ENCODE data around the gene CCL4. TPM values are rescaled to one million over a fixed set of nuclear protein-coding genes. Genes with fewer than 3 reads are reported as not detected.
A peak's percentile ranks its signal among the peaks of the same experiment; 100 is the strongest.
"Not testable (repeated sequence)": the region's sequence is repeated elsewhere in the genome, so short reads cannot be mapped to it uniquely, and the experiment has no call there.

Gene CCL4
- total RNA-seq, 1 donor: 1.6 TPM

- not testable (repeated sequence) for DNase-seq (ENCODE audit: low read depth in 2 of 3, low spot score in 2 of 3)
Observed at GRCh38 chr17:36115649-36115977, 12.0 kb downstream of the CCL4 start.

DNA sequence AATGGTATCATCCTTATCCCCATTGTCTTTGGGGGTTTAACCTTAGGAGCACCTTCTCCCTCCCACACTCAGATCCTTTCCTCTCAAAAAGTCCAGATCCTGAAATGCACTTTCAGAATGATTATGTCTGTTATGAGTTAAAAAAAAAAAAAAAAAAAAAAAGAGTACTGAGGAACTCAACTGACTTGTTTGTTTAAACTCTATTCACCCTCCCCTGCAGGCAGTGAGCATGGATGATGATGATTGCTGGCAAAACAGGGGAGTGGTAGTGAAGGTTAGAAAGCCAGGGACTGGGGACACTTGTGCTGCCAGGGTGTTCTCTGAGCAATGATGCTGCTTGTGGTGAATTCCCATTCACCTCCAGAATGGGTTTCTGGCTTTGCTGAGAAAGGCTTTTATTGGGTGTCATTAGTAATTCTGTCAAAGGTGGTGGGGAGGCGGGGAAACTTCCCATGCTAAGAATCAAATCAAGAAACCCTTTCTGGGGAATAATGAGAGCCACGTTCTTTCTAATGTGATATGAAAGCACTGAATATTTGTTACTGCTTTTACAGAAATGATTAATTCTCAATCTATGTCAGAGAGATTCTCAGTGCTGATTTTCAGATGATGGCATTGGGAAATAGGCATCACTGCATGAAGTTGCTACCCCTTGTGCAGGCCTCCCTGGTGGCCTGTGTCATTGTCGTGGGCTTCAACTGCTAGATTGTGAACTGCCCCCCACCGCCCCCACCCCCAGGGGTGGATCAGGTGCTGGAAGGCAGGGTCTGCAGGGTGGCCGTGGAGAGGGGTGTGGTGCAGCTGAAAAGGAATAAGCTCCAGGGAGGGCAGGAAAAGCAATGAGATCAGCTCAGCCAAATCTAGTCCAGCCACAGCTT, 14.1 kb downstream of the CCL4 start:
- no peak for DNase-seq (ENCODE audit: low read depth in 2 of 3, low spot score in 2 of 3)

DNA sequence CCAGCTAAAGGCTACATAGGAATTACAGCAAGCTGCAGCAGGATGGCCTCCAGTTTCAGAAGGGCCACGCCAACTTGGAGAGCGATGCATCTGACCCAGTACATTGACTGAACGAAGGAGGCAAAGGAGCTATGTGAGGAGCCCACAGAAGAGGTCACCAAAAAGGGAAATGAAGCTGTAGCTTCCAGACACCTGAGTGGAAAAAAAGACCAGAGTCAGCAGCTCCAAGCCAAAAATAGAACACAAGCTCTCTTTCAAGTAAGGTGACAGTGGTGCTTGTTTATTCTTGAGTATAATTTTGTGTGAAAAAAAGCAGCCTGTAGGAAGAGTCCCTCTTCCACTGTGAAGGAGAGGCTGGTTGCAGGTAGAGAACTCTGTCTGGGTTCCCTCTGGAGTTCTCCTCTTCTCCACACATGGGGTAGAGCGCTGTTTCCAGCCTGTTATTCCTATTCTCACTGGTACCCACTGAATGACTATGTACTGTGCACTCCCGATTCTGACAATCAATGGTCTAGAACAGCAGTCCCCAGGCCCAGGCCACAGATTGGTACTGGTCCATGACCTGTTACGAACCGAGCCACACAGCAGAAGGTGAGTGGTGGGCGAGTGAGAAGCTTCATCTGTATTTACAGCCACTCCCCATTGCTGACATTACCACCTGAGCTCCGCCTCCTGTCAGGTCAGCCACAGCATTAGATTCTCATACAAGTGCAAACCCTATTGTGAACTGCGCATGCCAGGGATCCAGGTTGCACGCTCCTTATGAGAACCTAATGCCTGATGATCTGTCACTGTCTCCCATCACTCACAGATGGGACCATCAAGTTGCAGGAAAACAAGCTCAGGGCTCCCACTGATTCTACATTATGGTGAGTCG, 15.1 kb downstream of the CCL4 start:
- no peak for DNase-seq (ENCODE audit: low read depth in 2 of 3, low spot score in 2 of 3)

DNA sequence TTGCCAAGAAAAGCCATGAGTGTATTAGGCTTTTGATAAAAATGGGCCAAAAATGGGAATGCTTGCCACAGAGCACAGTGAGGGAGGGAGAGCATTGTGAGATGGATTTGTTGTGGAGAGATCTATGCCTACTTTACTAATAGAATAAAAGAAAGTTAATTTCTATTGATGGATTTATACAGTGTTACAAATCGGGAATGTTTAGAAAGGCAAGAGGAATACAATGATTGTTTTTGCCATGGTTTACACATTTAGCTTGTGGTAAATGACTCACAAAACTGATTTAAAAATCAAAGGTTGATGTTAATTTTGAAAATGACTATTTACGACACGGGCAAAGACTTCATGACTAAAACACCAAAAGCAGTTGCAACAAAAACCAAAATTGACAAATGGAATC, 16.6 kb downstream of the CCL4 start:
- no peak for DNase-seq (ENCODE audit: low read depth in 2 of 3, low spot score in 2 of 3)

- not testable (repeated sequence) for DNase-seq (ENCODE audit: low read depth in 2 of 3, low spot score in 2 of 3)
Observed at GRCh38 chr17:36121099-36121498, 17.5 kb downstream of the CCL4 start.

DNA sequence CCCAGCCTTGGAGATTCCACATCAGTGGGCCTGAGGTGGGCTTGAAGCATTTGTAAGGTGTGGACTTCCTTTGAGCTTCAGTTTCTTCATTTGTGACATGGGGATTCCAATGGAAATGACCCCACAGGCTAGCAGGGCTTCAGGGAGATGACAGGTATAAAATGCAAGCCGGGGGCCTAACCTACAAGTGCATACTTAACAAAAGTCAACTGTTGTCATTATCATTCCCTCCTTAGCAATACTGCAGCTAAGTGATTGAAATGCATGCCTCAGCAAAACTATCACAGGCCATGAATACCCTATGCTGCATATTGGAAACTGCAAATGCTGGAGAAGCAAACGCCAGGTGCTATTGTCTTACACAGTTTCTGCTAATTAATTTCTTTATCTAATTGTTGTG, 19.8 kb downstream of the CCL4 start:
- DNase-seq (ENCODE audit: low read depth in 2 of 3, low spot score in 2 of 3): no peak

- DNase-seq (ENCODE audit: low read depth in 2 of 3, low spot score in 2 of 3): no peak
Observed at GRCh38 chr17:36124879-36125824, 21.5 kb downstream of the CCL4 start.

GRCh38 chr17:36127199-36127893, 23.7 kb downstream of the CCL4 start:
- DNase-seq (ENCODE audit: low read depth in 2 of 3, low spot score in 2 of 3): no peak

- no peak for DNase-seq (ENCODE audit: low read depth in 2 of 3, low spot score in 2 of 3)
Observed at GRCh38 chr17:36127911-36128310, 24.3 kb downstream of the CCL4 start.

DNA sequence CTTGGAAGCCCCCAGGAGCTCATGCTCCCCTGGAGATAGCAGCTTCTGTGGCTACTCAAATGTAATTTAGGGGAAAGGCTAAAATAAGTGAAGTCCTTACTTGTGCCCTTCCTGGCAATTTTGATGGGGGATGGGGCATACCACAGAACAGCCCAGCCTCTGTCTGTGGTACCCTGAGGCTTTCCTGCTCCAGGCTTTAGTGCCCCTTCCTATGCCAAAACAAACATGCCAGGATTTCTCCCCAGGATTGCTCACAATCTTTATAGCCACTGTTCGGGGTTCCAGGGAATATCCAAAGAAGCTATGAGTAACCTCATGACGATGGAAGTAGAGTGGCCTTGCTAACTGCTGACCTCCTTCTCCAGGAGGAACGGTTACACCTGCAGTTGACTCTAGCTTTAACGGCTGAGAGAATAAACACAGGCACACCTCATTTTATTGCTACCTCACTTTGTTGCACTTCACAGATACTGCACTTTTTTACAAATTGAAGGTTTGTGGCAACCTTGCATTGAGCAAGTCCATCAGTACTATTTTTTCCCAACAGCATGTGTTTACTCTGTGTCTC, 24.9 kb downstream of the CCL4 start:
- no peak for DNase-seq (ENCODE audit: low read depth in 2 of 3, low spot score in 2 of 3)

DNA sequence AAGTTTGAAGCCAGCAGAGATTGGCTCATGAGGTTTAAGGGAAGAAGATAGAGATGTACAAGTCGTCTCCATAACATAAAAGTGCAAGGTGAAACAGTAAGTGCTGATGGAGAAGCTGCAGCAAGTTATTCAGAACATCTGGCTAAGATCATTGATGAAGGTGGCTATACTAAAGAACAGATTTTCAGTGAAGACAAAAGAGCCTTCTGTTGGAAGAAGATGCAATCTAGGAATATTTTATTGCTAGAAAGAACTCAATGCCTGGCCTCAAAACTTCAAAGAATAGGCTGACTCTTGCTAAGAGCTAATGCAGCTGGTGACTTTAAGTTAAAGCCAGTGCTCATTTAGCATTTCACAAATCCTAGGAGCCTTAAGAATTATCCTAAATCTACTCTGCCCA, 26.0 kb downstream of the CCL4 start:
- DNase-seq (ENCODE audit: low read depth in 2 of 3, low spot score in 2 of 3): no peak

GRCh38 chr17:36130346-36130745, 26.7 kb downstream of the CCL4 start:
- DNase-seq (ENCODE audit: low read depth in 2 of 3, low spot score in 2 of 3): no peak

- peak in 1 of 3 donors; percentile 24 for DNase-seq (ENCODE audit: low read depth in 2 of 3, low spot score in 2 of 3)
Observed at GRCh38 chr17:36131421-36131820, 27.8 kb downstream of the CCL4 start.

GRCh38 chr17:36131931-36132330, 28.3 kb downstream of the CCL4 start:
- DNase-seq (ENCODE audit: low read depth in 2 of 3, low spot score in 2 of 3): no peak

DNA sequence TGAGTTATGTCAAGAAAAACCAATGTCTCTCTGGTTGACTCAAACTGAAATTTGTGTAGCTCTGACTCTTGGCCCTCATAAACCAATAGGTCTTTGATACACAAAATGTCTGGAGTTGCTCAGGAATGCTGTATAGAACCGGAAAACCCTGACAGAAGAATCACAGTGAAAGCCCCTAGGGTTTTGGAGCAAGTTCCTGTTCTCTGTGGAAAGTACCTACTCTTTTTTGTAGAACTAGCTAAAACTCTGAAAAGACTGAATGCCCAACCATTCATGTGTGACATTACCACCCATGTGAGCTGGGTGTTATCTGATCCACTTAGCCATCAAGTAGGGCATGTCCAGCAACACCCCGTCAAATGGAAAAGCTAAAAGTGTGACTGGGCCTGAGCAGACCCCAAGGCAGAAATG, 28.8 kb downstream of the CCL4 start:
- DNase-seq (ENCODE audit: low read depth in 2 of 3, low spot score in 2 of 3): no peak

DNA sequence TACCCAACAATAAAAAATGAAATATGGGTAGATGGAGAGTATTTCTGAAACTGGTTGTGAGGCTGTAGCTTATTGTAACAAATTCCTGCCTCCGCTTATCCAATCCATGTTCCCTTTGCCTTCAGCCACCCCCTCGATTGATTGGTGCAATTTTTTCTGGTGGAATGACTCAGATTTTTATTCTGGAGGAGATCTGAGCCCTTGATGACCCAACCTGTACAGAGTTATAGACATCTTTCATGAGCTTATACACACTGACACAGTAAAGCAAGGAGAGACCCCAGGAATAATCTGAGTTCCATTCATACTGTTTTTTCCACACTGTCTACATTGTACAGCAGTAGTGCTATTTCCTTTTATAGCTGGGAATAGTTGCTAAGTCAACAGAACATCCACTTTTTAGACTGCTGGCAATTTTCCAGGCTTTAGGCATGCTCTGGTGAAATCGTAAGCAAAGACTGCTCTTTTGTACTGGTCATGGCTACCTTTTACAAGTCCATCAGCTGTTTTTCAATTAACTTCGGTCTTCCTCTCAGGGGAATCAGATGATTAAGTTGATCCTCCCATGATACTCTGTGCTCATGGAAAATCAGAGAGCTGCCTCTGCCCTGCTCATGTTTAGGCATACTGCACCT, 30.1 kb downstream of the CCL4 start:
- DNase-seq (ENCODE audit: low read depth in 2 of 3, low spot score in 2 of 3): no peak

- peak in 1 of 3 donors; percentile 11 for DNase-seq (ENCODE audit: low read depth in 2 of 3, low spot score in 2 of 3)
Observed at GRCh38 chr17:36135465-36135864, 31.8 kb downstream of the CCL4 start.

DNA sequence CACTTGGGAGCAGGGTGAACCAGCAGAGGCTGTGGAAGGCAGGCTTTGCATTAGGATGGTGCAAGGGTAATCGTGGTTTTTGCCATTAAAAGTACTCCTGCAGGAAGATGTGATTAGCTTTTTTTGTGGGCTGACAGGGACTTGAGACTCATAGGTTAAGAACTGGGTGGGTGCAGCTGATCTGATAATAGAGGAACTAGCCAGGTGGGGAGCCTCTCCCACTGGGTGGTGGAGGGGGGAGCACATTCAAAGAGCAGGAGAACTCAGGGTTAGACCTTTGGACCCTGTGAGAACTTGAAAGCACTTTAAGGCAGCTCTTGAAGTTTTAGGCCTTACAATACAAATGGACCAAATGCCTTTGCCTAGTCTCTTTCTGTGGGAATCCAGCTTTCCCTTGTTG, 32.4 kb downstream of the CCL4 start:
- no peak for DNase-seq (ENCODE audit: low read depth in 2 of 3, low spot score in 2 of 3)

- no peak for DNase-seq (ENCODE audit: low read depth in 2 of 3, low spot score in 2 of 3)
Observed at GRCh38 chr17:36136439-36136838, 32.8 kb downstream of the CCL4 start.

All from hematopoietic multipotent progenitor cell (in vitro differentiated cells).